K562 (cell line): Measurements from ENCODE around the gene AFG1L. TPM values are rescaled to one million over a fixed set of nuclear protein-coding genes. Genes with fewer than 3 reads are reported as not detected.

Source experiments
- ATAC-seq: fragments of 200-7000 bp; cut with Tn5 transposase; 3 replicates; pipeline ENCODE4 v1.9.1; 2020; ENCODE audit warnings: moderate library complexity
- BruUV-seq: library from RNA; stranded (reverse); fragments of 400-500 nt; replicated peaks from 2 replicates; lab custom pipeline; 2021; lab: Mats Ljungman, UMichigan
- CTCF ChIA-PET: fragments of 300-600 bp; formaldehyde crosslinking; extraction: SDS; loops from one replicate; lab custom pipeline; 2021; ENCODE audit warnings: low intra/inter-chr PET ratio; lab: Yijun Ruan, JAX
- POLR2A ChIA-PET: fragments of 300-600, 350-650 bp; sonication (Branson Sonifier 250); formaldehyde crosslinking; extraction: SDS; loops from one replicate; lab custom pipeline; 2021; ENCODE audit warnings: antibody characterized with exemption, inconsistent platforms; lab: Yijun Ruan, JAX
- DNase-seq, 4 experiments: peaks; one replicate each; pipeline versions ENCODE4 v3.0.0 to v3.0.0-alpha.2; 2011 to 2018; ENCODE audit warnings: low spot score in 3 of 4, mixed read lengths in 3 of 4; ENCODE audit errors: extremely low read depth in 1 of 4
- FAIRE-seq: peaks from 2 replicates; lab custom pipeline; 2011; peaks lifted over from hg19 to GRCh38; lab: Jason Lieb, UNC
- H2AFZ ChIP-seq: 2 replicates; pipeline ENCODE4 v1.6.0; 2011; ENCODE audit warnings: low read depth, low read length, control low read depth, inconsistent platforms
- H3K27ac ChIP-seq: fragments of 200-600 bp; 3 replicates; pipeline ENCODE4 v1.8.0; 2011; ENCODE audit warnings: low read depth, mild to moderate bottlenecking, control low read depth, inconsistent platforms, low read length, moderate library complexity, mixed read lengths; ENCODE audit errors: extremely low read depth
- H3K27me3 ChIP-seq, 2 experiments: fragments of 300-600 bp in 1 of 2; 2 replicates in 1 of 2; 3 replicates in 1 of 2; pipeline versions ENCODE4 v1.6.0 to v1.8.0; 2011; ENCODE audit warnings: inconsistent platforms in 2 of 2, low read length in 2 of 2, mild to moderate bottlenecking in 1 of 2, mixed read lengths in 1 of 2, moderate library complexity in 1 of 2; ENCODE audit not compliant: control insufficient read depth in 2 of 2, insufficient read depth in 2 of 2
- H3K36me3 ChIP-seq: fragments of 300-600 bp; 3 replicates; pipeline ENCODE4 v1.8.0; 2011; ENCODE audit warnings: mild to moderate bottlenecking, low read length, inconsistent platforms; ENCODE audit not compliant: control insufficient read depth, insufficient read depth
- H3K4me1 ChIP-seq, 2 experiments: fragments of 200-600 bp in 1 of 2; replicated peaks in 1 of 2; 2 replicates in 1 of 2; 3 replicates in 1 of 2; pipeline versions ENCODE4 v1.5.1 to v1.8.0; 2011; ENCODE audit warnings: inconsistent platforms in 2 of 2, low read length in 2 of 2, mild to moderate bottlenecking in 1 of 2, mixed read lengths in 1 of 2, moderate library complexity in 1 of 2; ENCODE audit not compliant: control insufficient read depth in 2 of 2, insufficient read depth in 2 of 2
- H3K4me2 ChIP-seq: 2 replicates; pipeline ENCODE4 v1.6.1; 2011; ENCODE audit warnings: low read length, control low read depth, inconsistent platforms, mixed read lengths; ENCODE audit not compliant: insufficient read depth
- H3K4me3 ChIP-seq: fragments of 200-600 bp; sonication (generic), shearing (Covaris generic); 2 replicates; pipeline ENCODE4 v1.5.1; 2016; ENCODE audit warnings: control low read depth, inconsistent platforms
- H3K79me2 ChIP-seq: fragments of 200-600 bp; 3 replicates; pipeline ENCODE4 v1.8.0; 2011; ENCODE audit warnings: low read length, inconsistent platforms; ENCODE audit not compliant: control insufficient read depth, insufficient read depth
- H3K9ac ChIP-seq, 2 experiments: 2 replicates each; pipeline versions ENCODE4 v1.6.0 to v1.6.1; 2011; ENCODE audit warnings: low read depth in 2 of 2, low read length in 2 of 2, control low read depth in 1 of 2, inconsistent platforms in 1 of 2, mild to moderate bottlenecking in 1 of 2, mixed read lengths in 1 of 2; ENCODE audit not compliant: insufficient read depth in 1 of 2
- H3K9me1 ChIP-seq: one replicate; pipeline ENCODE4 v1.6.0; 2011; ENCODE audit warnings: inconsistent platforms, mild to moderate bottlenecking, low read length, moderate library complexity; ENCODE audit not compliant: control insufficient read depth, insufficient read depth
- H3K9me3 ChIP-seq: replicated peaks from 2 replicates; pipeline ENCODE4 v1.5.1; 2011; ENCODE audit warnings: low read depth, low read length, inconsistent platforms; ENCODE audit not compliant: control insufficient read depth, insufficient read depth
- H4K20me1 ChIP-seq: replicated peaks from 2 replicates; pipeline ENCODE4 v1.6.1; 2011; ENCODE audit warnings: low read length, inconsistent platforms, mixed read lengths; ENCODE audit not compliant: control insufficient read depth, insufficient read depth
- DDX20 ChIP-seq: fragments of 450-650 bp; IDR thresholded peaks from 2 replicates; pipeline ENCODE4 v1.6.1; 2016; ENCODE audit warnings: missing genetic modification characterization, low read depth, mild to moderate bottlenecking, missing compliant biosample characterization, moderate library complexity
- GATAD2A ChIP-seq: fragments of 450-650 bp; IDR thresholded peaks from 2 replicates; pipeline ENCODE4 v1.6.1; 2017
- HNRNPUL1 ChIP-seq: fragments of 200-400 bp; formaldehyde crosslinking; IDR thresholded peaks from 2 replicates; pipeline ENCODE4 v1.6.1; 2017; ENCODE audit warnings: low read length
- JUN ChIP-seq, 2 experiments: sonication (generic) in 1 of 2; formaldehyde crosslinking in 1 of 2; IDR thresholded peaks; 2 replicates each; pipeline versions ENCODE4 v1.6.1 to v1.8.0; 2012 to 2022; ENCODE audit warnings: borderline replicate concordance in 2 of 2, mild to moderate bottlenecking in 2 of 2, improper control_type of control experiment in 1 of 2, low read depth in 1 of 2, low read length in 1 of 2, missing genetic modification reagents in 1 of 2
- MAX ChIP-seq: sonication (generic); formaldehyde crosslinking; IDR thresholded peaks from 2 replicates; pipeline ENCODE4 v1.9.0; 2022; ENCODE audit warnings: mild to moderate bottlenecking, missing genetic modification reagents
- NFIC ChIP-seq: fragments of 450-650 bp; IDR thresholded peaks from 2 replicates; pipeline ENCODE4 v1.6.1; 2017; ENCODE audit warnings: mild to moderate bottlenecking, inconsistent platforms
- RAD21 ChIP-seq, 2 experiments: fragments of 250-450 bp in 1 of 2; fragments of 450-650 bp in 1 of 2; sonication (Bioruptor Pico) in 1 of 2; formaldehyde crosslinking in 1 of 2; IDR thresholded peaks in 1 of 2; conservative IDR thresholded peaks in 1 of 2; 2 replicates each; pipeline versions ENCODE4 v1.4.0 to v1.8.0; 2020 to 2022; ENCODE audit warnings: mild to moderate bottlenecking in 2 of 2, moderate library complexity in 1 of 2
- RBM14 ChIP-seq: fragments of 200-400 bp; formaldehyde crosslinking; IDR thresholded peaks from 2 replicates; pipeline ENCODE4 v1.6.1; 2018; ENCODE audit warnings: low read depth, mild to moderate bottlenecking, low read length, moderate library complexity, borderline replicate concordance; ENCODE audit not compliant: insufficient read depth
- WHSC1 ChIP-seq: IDR thresholded peaks from one replicate; pipeline ENCODE4 v1.6.1; 2012; ENCODE audit warnings: low read length, control low read depth, inconsistent platforms
- ZNF280A ChIP-seq: fragments of 450-650 bp; IDR thresholded peaks from 2 replicates; pipeline ENCODE4 v1.6.1; 2018; ENCODE audit warnings: mild to moderate bottlenecking, low read depth; ENCODE audit not compliant: partially characterized antibody
- ZNF408 ChIP-seq: fragments of 250-450 bp; sonication (Bioruptor Pico); IDR thresholded peaks from 2 replicates; pipeline ENCODE4 v1.4.0; 2020; ENCODE audit warnings: low read depth, mild to moderate bottlenecking, moderate library complexity
- ZNF41 ChIP-seq: fragments of 250-450 bp; sonication (Bioruptor Pico); conservative IDR thresholded peaks from 2 replicates; pipeline ENCODE4 v1.4.0; 2020; ENCODE audit warnings: mild to moderate bottlenecking
- ZSCAN29 ChIP-seq: fragments of 450-650 bp; IDR thresholded peaks from 2 replicates; pipeline ENCODE4 v1.6.1; 2017
- WGBS: fragments of 100-300 bp; shearing (Covaris generic); methylation state at CpG from one replicate; pipeline ENCODE4 v1.1.6; 2016; ENCODE audit warnings: low coverage, mixed read lengths; ENCODE audit not compliant: insufficient coverage; ENCODE audit errors: missing lambda C conversion rate; 5-methylcytosine and 5-hydroxymethylcytosine counted together
- in situ Hi-C: fragments of 300-500 bp; cut with MboI; formaldehyde crosslinking; loops from 4 replicates; pipeline ENCODE4 v1.15.0; 2018; ENCODE audit warnings: inconsistent platforms, mixed read lengths
- intact Hi-C: fragments of 100-400 bp; cut with micrococcal nuclease; formaldehyde crosslinking; loops from 2 replicates; pipeline ENCODE4 v1.14.2; 2022
- polyA plus RNA-seq, 8 experiments: library from polyadenylated mRNA; depleted of rRNA in 4 of 8; stranded (reverse) in 5 of 8; unstranded in 3 of 8; fragments of >200 nt; fragmentation: Nextera tagmentation in 2 of 8; fragmentation: Illumina TruSeq in 1 of 8; extraction: Ambion mirVana in 2 of 8; extraction: Trizol in 1 of 8; gene quantifications; 2 replicates each; pipeline versions ENCODE4 v1.2.1 to v1.2.3, GENCODE V29; 2011 to 2014; ENCODE audit warnings: inconsistent platforms in 1 of 8, missing spikeins in 1 of 8
- total RNA-seq, 7 experiments: library from RNA; depleted of rRNA in 6 of 7; stranded (reverse); fragments of >200 nt in 6 of 7; fragmentation: Illumina TruSeq in 2 of 7; extraction: Trizol in 2 of 7; gene quantifications; 2 replicates each; pipeline versions ENCODE4 v1.2.1 to v1.2.3, GENCODE V29; 2011 to 2021; ENCODE audit warnings: low replicate concordance in 1 of 7

AFG1L gene
- total and polyA plus RNA-seq, 9 of the 15 experiments (the other 6 are each of a cell fraction or from before 2014, with no cell fraction given), result 2.2 to 15.5 (median 5.8) TPM

GRCh38 chr6:108359901-108360882, 65.3 kb downstream of the AFG1L start:
- H2AFZ ChIP-seq, result peak overlapping the region; percentile 94
- H3K9ac ChIP-seq, result peak overlapping the region in 1 of 2 experiments; percentile 55; a peak in 2 of 4 replicates
- no peaks in the 10 kb centered on the region for H3K9me3 ChIP-seq
- H3K4me3 ChIP-seq, result no peak overlapping the region
- no peaks in the 10 kb centered on the region for H4K20me1 ChIP-seq
- intact Hi-C loops, result loop anchor here (2.0 kb wide), 1 partner anchor 99 kb away; the partner anchor contains the start of gene SNX3
- ATAC-seq (peak; percentile 76), FAIRE-seq (peak; percentile 52), DNase-seq (peak in 2 of 4 experiments; percentile 19 to 36)
- in situ Hi-C loops, result no loop called here
- H3K36me3 ChIP-seq, result peaks cover 4% of the 10 kb centered on the region; the same call in 1 of the 3 replicates
- H3K4me1 ChIP-seq, result peaks cover 10 to 30% of the 10 kb centered on the region in 2 experiments
- H3K79me2 ChIP-seq, result no peaks in the 10 kb centered on the region; the same call in 2 of the 3 replicates
- POLR2A ChIA-PET, result interaction anchor here (0.9 to 1.0 kb wide), 2 partner anchors 11 to 20 kb away, joined by 3 to 4 read pairs; no protein-coding TSS in a partner anchor
- CTCF ChIA-PET, result no interaction called here
- 53% methylated on average over 5 of the region's 5 CpGs for WGBS
- H3K27me3 ChIP-seq, result no peaks in the 10 kb centered on the region
- H3K4me2 ChIP-seq, result peak overlapping the region; percentile 56; the same call in 1 of the 2 replicates
- no TSS peak for BruUV-seq
- no peaks in the 10 kb centered on the region for H3K9me1 ChIP-seq
- peak overlapping the region; percentile 91 for H3K27ac ChIP-seq
- TF ChIP-seq MAX (CRISPR knock-in tag), result no peak
- no peak for TF ChIP-seq JUN (IDR thresholded peaks at IDR 0.05; ENCODE audit: borderline replicate concordance, low read depth, low read length)
- TF ChIP-seq JUN (CRISPR knock-in tag; IDR thresholded peaks at IDR 0.05; ENCODE audit: borderline replicate concordance), result no peak
- no peak for TF ChIP-seq RBM14
- no peak for TF ChIP-seq NFIC
- no peak for TF ChIP-seq HNRNPUL1
- no peak for TF ChIP-seq ZNF41 (CRISPR knock-in tag)
- no peak for TF ChIP-seq WHSC1
- no peak for TF ChIP-seq ZNF280A
- TF ChIP-seq DDX20 (tag), result no peak
- no peak for TF ChIP-seq ZSCAN29
- no peak for TF ChIP-seq ZNF408
- no peak for TF ChIP-seq GATAD2A
- TF ChIP-seq RAD21 (CRISPR knock-in tag; conservative IDR thresholded peaks at IDR 0.05 in 1 of 2, IDR thresholded peaks at IDR 0.05 in 1 of 2), result peak; percentile 34 to 55
